ENCODE measurements around the gene HERPUD2.
"Not testable (repeated sequence)": the region's sequence is repeated elsewhere in the genome, so short reads cannot be mapped to it uniquely, and the experiment has no call there.

The HERPUD2 gene

DNA sequence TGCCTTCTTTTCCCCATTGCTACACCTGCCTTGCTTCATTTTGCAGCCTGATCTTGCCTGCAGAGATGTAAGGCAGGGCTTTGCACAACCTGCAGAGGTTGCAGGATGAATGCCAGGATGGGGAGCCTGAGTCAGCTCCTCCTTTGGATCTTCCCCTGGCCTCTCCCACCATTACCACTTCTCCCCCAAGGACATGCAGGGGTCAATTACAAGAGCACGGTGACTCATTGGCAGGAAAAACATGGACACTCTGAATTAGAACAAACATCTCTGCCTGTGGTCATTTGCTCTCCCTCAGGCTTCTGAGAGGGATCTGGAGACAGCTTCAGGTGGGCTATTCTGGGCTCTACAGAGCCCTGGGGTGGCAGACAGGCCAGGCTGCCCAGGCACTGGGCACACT lies 89.2 kb downstream of the HERPUD2 start:
- no peak for DNase-seq (ENCODE audit: low read depth)

DNA sequence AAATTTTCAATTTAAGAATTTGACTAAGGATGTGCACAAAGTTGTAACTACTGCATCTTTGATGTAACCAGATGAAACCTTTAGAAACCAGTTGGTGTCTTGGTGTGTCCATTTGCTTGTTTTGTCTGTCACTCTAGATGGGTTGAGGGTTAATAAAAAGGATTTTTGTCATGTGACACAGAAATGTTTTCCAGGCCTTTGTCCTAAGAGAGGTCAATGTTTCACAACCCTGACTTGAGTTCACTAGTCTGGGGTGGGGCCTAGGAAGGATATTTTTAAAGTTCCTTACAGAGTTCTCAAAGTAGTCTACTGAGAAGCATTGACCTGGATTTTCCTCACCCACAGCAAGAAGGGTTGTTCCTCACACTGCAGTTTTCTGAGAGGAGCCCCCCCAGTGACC lies 90.3 kb downstream of the HERPUD2 start:
- DNase-seq (ENCODE audit: low read depth) = no peak

GRCh38 chr7:35599645-35600044 lies 95.3 kb downstream of the HERPUD2 start:
- DNase-seq (ENCODE audit: low read depth) = no peak

GRCh38 chr7:35599061-35599460 lies 95.9 kb downstream of the HERPUD2 start:
- no peak for DNase-seq (ENCODE audit: low read depth)

DNA sequence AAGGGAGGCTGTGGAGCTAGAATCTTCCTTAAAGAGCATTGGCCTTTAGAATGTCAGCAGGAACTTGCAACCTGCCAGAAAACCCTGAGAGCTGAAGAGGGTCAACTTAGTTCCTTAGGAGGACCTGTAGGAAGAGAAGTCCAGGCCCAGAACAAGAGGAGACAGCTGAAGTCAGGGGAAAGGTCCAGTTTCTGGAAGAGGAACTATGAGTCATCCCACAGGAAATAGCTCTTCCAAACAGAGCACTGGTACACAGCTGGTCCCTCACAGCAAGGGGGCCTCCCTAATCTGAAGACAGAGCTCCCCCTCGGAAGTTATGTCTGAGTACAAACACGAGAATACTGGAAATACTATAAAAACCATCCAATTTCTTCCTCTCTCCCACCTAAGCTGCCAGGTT lies 98.9 kb downstream of the HERPUD2 start:
- no peak for DNase-seq (ENCODE audit: low read depth)

DNA sequence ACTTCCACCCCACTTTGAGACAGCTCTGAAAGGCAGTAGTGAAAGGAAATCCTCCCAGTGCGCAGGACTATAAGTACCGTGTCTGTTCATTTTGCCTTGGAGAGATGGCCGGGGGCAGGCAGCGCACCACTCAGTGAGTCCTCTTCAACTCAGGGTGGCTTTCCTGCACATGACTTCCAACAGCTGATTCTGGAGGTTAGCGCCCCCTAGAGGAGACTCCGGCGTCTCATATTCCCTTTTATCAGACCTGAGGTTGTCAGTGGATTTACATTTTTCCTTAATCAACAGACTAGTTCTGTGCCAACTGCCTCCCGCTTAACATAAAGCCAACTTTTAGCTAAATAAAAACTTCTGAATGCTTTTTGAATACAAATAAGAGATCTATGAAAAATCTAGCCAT lies 101.0 kb downstream of the HERPUD2 start:
- DNase-seq (ENCODE audit: low read depth) = no peak

DNA sequence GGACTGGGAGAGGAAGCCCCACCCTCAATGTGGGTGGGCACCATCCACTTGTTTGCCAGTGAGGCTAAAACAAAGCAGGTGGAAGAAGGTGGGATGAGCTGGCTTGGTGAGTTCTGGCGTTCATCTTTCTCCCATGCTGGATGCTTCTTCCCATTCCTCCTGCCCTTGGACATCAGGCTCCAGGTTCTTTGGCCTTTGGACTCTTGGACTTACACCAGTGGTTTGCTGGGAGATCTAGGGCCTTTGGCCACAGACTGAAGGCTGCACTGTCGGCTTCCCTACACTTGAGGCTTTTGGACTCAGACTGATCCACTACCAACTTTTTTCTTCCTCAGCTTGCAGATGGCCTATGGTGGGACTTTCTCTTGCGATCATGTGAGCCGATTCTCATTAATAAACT lies 106.3 kb downstream of the HERPUD2 start:
- no peak for DNase-seq (ENCODE audit: low read depth)

GRCh38 chr7:35584990-35585389 lies 109.9 kb downstream of the HERPUD2 start:
- DNase-seq (ENCODE audit: low read depth) = no peak

GRCh38 chr7:35584533-35584932 lies 110.4 kb downstream of the HERPUD2 start:
- not testable (repeated sequence) for DNase-seq (ENCODE audit: low read depth)
